Vagina (tissue), 2 donors: ENCODE results near the gene CCR7. TPM values are rescaled to one million over a fixed set of nuclear protein-coding genes. Genes with fewer than 3 reads are reported as not detected.

ENCODE experiments used
- DNase-seq, 2 donors: peaks; one replicate each; pipeline ENCODE4 v3.0.0-alpha.2; 2017; ENCODE audit errors: extremely low spot score in 2 of 2
- H3K27ac ChIP-seq: fragments of 200-600 bp; sonication (generic); one replicate; pipeline ENCODE4 v1.5.1; 2019
- H3K27me3 ChIP-seq: fragments of 200-600 bp; sonication (generic); one replicate; pipeline ENCODE4 v1.5.1; 2019
- H3K36me3 ChIP-seq, 2 donors: fragments of 200-600 bp; sonication (generic); one replicate each; pipeline ENCODE4 v1.5.1; 2017 to 2019
- H3K4me1 ChIP-seq: fragments of 200-600 bp; sonication (generic); one replicate; pipeline ENCODE4 v1.5.1; 2019
- H3K4me3 ChIP-seq, 2 donors: fragments of 200-600 bp; sonication (generic); 1 replicate in 1 of 2; 2 replicates in 1 of 2; pipeline ENCODE4 v1.5.1; 2016 to 2019
- H3K9me3 ChIP-seq: fragments of 200-600 bp; sonication (generic); one replicate; pipeline ENCODE4 v1.5.1; 2019
- CTCF ChIP-seq, 3 experiments: fragments of 450-650 bp in 2 of 3; fragments of 200-600 bp in 1 of 3; sonication (generic) in 1 of 3; IDR thresholded peaks; one replicate each; pipeline ENCODE4 v1.5.1; 2017 to 2019; ENCODE audit warnings: antibody characterized with exemption in 3 of 3, mild to moderate bottlenecking in 2 of 3, moderate library complexity in 2 of 3
- POLR2A ChIP-seq, 2 donors: fragments of 450-650 bp; IDR thresholded peaks; one replicate each; pipeline ENCODE4 v1.6.1; 2017; ENCODE audit warnings: antibody characterized with exemption in 2 of 2, mild to moderate bottlenecking in 2 of 2, moderate library complexity in 2 of 2
- POLR2AphosphoS5 ChIP-seq, 2 donors: sonication (generic); formaldehyde crosslinking; IDR thresholded peaks; one replicate each; pipeline ENCODE4 v1.9.0; 2017; ENCODE audit warnings: antibody characterized with exemption in 2 of 2, mild to moderate bottlenecking in 2 of 2, low read depth in 1 of 2; ENCODE audit not compliant: insufficient read depth in 1 of 2
- intact Hi-C: fragments of 100-400 bp; cut with DNase I; formaldehyde crosslinking; loops from one replicate; pipeline ENCODE4 v1.15.1; 2023
- total RNA-seq: library from RNA; depleted of rRNA; stranded (reverse); fragments of >200 nt; gene quantifications from one replicate; pipeline ENCODE4 v1.2.3, GENCODE V29; 2016

Gene CCR7
- total RNA-seq, 1 donor from 2014 or later, result not detected

GRCh38 chr17:40540448-40540847 lies 24.8 kb downstream of the CCR7 start:
- H3K27me3 ChIP-seq, result no peaks in the 10 kb centered on the region
- no peak for TF ChIP-seq CTCF (IDR thresholded peaks at IDR 0.05)
- TF ChIP-seq POLR2AphosphoS5 (IDR thresholded peaks at IDR 0.05; ENCODE audit: insufficient read depth in 1 of 2, low read depth in 1 of 2), result no peak
- TF ChIP-seq POLR2A (IDR thresholded peaks at IDR 0.05), result no peak
- H3K27ac ChIP-seq, result peak overlapping the region; percentile 91
- peaks cover 82% of the 10 kb centered on the region for H3K4me1 ChIP-seq
- no peak for DNase-seq
- no peaks in the 10 kb centered on the region for H3K36me3 ChIP-seq
- no peaks in the 10 kb centered on the region for H3K9me3 ChIP-seq
- intact Hi-C loops, result no loop called here
- no peak overlapping the region for H3K4me3 ChIP-seq

DNA sequence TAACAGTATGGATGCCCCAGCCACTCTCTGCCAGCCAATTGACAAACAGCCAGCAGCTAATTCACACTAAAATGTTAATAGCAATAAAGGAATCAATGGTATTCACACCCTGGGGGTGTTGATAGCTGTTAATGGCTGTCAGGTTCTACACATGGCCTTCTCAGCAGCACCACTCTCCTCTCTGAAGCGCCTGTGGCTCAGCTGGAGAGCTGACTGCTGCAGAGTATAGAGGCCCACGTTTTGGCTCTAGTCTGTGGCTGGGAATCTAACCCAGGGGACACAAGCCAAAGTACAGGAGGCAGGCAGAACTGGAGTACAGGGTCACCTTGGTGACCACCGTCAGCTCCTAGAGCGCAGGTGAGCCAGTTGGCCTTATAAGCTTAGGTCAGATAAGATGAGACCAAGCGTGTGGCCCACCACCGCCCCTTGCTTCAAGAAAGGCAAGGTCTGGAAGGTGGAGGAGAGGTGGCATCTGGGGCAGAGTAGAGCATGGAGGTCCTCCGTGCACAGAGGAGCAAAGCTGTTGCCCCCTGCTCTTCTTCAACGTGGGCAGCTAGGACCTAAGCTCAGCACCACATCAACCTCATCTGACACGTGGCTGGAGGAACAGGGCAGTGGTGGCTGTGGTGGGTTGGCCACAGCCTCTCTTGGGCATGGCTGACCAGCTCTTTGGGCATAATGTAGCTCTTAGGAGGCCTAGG lies 25.4 kb downstream of the CCR7 start:
- Histone ChIP-seq H3K36me3 (no peaks in the 10 kb centered on the region), H3K27me3 (no peaks in the 10 kb centered on the region), H3K4me3 (no peak overlapping the region), H3K27ac (peak overlapping the region; percentile 91), H3K9me3 (no peaks in the 10 kb centered on the region), H3K4me1 (peaks cover 82% of the 10 kb centered on the region)
- no peak for DNase-seq
- TF ChIP-seq POLR2A (IDR thresholded peaks at IDR 0.05) (no peak), POLR2AphosphoS5 (IDR thresholded peaks at IDR 0.05; ENCODE audit: insufficient read depth in 1 of 2, low read depth in 1 of 2) (no peak), CTCF (IDR thresholded peaks at IDR 0.05) (no peak)
- intact Hi-C loops, result loop anchor here (5.0 kb wide), 1 partner anchor 53 kb away; no protein-coding TSS in a partner anchor

DNA sequence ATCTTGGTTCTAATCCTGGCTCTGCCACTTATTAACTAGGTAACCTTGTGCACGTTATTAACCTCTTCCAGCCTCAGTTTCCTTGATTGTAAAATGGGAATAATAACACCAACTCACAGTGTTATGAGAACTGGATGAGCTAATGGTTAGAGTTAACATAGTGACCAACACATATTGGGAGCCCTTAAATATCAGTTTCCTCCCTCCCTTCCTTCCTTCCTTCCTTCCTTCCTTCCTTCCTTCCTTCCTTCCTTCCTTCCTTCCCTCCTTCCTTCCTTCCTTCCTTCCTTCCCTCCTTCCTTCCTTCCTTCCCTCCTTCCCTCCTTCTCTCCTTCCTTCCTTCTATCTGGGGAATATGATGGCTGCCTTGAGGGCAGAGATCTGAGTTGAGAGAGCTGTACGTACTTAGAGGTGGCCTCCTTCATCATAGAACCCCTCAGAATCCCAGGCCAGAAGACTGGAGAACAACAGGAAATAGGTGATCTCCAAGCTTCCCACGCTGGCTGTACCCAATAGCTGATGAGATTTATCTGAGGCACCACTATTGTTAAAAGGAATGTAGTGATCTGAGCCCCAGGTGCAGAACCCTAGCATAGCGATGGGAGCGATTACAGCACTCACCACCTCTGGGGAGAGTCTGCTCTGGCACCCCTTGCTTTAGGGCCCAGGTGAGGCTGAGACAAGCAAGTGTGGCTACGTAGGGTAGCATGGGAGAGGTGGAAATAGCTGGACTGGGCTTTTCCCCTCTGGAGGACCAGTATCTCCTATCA lies 26.2 kb downstream of the CCR7 start:
- intact Hi-C loops, result loop anchor here (5.0 kb wide), 1 partner anchor 52 kb away; no protein-coding TSS in a partner anchor
- DNase-seq, result no peak

DNA sequence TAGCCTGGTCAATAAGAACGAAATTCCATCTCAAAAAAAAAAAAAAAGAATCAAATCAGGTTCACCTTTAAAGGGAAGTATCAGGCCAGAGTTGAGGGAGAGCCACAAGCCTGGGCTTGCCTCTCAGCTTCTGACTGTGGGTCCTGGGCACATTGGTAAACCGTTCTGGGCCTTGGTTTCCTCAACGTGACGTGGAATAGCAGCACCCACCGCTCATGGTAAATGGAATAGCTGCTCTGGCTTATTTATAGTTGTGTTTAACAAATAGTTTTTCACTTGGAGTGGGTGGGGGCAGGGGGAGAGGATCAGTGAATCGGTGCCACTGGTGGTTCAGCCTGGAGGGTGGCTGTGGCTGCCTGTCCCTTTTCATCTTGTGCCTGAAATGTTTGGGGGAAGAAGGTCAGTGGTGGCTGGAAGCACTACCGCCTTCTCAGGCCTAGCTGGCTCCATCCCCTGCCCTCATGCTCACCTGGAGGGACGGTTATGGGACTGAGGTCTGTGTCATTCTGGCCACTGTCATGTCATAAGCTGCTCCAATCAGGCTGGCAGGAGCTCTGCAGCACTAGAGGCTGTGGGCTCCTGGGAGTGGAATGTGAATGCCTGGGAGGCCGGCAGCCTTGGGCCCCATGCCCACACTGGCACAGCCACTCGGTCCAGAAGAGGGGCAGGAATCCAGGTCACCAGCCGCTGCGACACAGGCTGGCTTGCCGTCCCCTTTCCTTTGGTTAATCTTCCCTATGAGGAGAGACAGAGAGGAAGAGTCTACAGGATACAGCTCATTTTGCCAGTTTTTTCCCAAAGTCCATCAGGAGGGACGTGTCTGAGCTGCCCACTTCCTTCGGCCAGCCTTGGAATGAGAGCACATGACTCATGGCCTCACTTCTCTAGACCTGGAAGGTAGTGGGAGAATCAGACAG lies 27.0 kb downstream of the CCR7 start:
- intact Hi-C loops, result loop anchor here (5.0 kb wide), 1 partner anchor 51 kb away; no protein-coding TSS in a partner anchor
- no peak for DNase-seq
- Histone ChIP-seq H3K4me3 (no peak overlapping the region), H3K27me3 (no peaks in the 10 kb centered on the region), H3K36me3 (no peaks in the 10 kb centered on the region), H3K4me1 (peaks cover 84% of the 10 kb centered on the region), H3K27ac (peak overlapping the region; percentile 91), H3K9me3 (no peaks in the 10 kb centered on the region)
- TF ChIP-seq CTCF (IDR thresholded peaks at IDR 0.05) (no peak), POLR2A (IDR thresholded peaks at IDR 0.05) (no peak), POLR2AphosphoS5 (IDR thresholded peaks at IDR 0.05; ENCODE audit: insufficient read depth in 1 of 2, low read depth in 1 of 2) (no peak)

More for the DNA sequence above, 26.2 kb downstream of the CCR7 start:
- H3K4me3 ChIP-seq, result no peak overlapping the region
- peak overlapping the region; percentile 91 for H3K27ac ChIP-seq
- H3K27me3 ChIP-seq, result no peaks in the 10 kb centered on the region
- no peaks in the 10 kb centered on the region for H3K9me3 ChIP-seq
- TF ChIP-seq POLR2A (IDR thresholded peaks at IDR 0.05) (no peak), CTCF (IDR thresholded peaks at IDR 0.05) (no peak), POLR2AphosphoS5 (IDR thresholded peaks at IDR 0.05; ENCODE audit: insufficient read depth in 1 of 2, low read depth in 1 of 2) (no peak)
- peaks cover 83% of the 10 kb centered on the region for H3K4me1 ChIP-seq
- H3K36me3 ChIP-seq, result no peaks in the 10 kb centered on the region
